ENCODE measurements around the gene RASL10A.

The RASL10A gene

GRCh38 chr22:29266564-29267461, 48.7 kb downstream of the RASL10A start:
- DNase-seq, result no peak

- DNase-seq, result no peak
Measured at GRCh38 chr22:29265929-29266328, 49.6 kb downstream of the RASL10A start.

DNA sequence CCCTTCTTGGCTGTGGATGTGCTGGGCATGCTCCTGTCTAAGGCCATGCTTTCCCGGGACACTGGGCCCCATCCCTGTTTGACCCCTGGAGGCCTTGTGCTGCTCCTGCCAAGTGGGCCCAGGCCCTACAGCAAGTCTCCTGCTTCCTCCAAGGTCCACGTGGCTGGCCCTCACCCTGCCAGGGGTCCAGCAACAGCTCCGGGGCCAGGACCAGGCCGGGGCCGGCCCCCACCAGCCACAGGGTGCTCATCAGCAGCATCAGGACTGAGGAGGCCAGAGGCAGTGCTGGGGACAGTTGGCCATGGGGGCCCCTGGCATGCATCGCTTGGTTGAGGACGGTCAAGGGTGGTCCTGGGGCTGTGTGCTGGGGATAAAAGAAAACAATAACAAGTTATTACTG, 50.2 kb downstream of the RASL10A start:
- DNase-seq, result no peak

GRCh38 chr22:29263791-29264276, 51.7 kb downstream of the RASL10A start:
- DNase-seq, result no peak

Measured in DMS153 (cell line).